ENCODE data around the gene CRYGC. TPM values are rescaled to one million over a fixed set of nuclear protein-coding genes. Genes with fewer than 3 reads are reported as not detected.

The CRYGC gene
- total RNA-seq, 1 experiment from 2014 or later = not detected

- in situ Hi-C loops (cut with HindIII; ENCODE audit: low pct_unique_long_range_greater_than_20kb, low sequenced_read_pairs) = no loop called here
- H3K9me3 ChIP-seq (ENCODE audit: control insufficient read depth, insufficient read depth, low read depth, low read length) = no peaks in the 10 kb centered on the region
Measured at GRCh38 chr2:208135794-208136715, 6.4 kb upstream of the CRYGC start.

More at GRCh38 chr2:208135794-208136715, 6.4 kb upstream of the CRYGC start:
- no peak overlapping the region for H3K27ac ChIP-seq (ENCODE audit: low read length)
- no peaks in the 10 kb centered on the region for H3K4me1 ChIP-seq (ENCODE audit: control insufficient read depth, insufficient read depth, low read length)
- POLR2A ChIA-PET = interaction anchor here (0.6 kb wide), 1 partner anchor 991 kb away, joined by 3 read pairs; no protein-coding TSS in a partner anchor
- ATAC-seq = no peak
- no peak for TF ChIP-seq REST (IDR thresholded peaks at IDR 0.05; ENCODE audit: insufficient read depth in 1 of 2, low read depth in 2 of 2, low read length in 1 of 2)
- no peak for TF ChIP-seq CTCF (IDR thresholded peaks at IDR 0.05)
- no peak for TF ChIP-seq SIN3A (IDR thresholded peaks at IDR 0.05; ENCODE audit: borderline replicate concordance, insufficient read depth, low read depth, low read length)
- TF ChIP-seq TCF7L2 (IDR thresholded peaks at IDR 0.05; ENCODE audit: low read depth, low read length) = no peak
- no peak for TF ChIP-seq POLR2AphosphoS5 (IDR thresholded peaks at IDR 0.05; ENCODE audit: low read depth, low read length)
- intact Hi-C loops (cut with micrococcal nuclease; ENCODE audit: unreplicated experiment) = no loop called here
- DNase-seq (ENCODE audit: low read depth, low spot score) = no peak
- CTCF ChIA-PET = no interaction called here
- no peaks in the 10 kb centered on the region for H3K27me3 ChIP-seq (ENCODE audit: control insufficient read depth, insufficient read depth, low read length)
- H3K4me3 ChIP-seq (ENCODE audit: low read depth in 2 of 2, low read length in 2 of 2) = no peak overlapping the region
- H3K36me3 ChIP-seq (ENCODE audit: control insufficient read depth, insufficient read depth, low read length) = no peaks in the 10 kb centered on the region
- BruUV-seq (replicated peaks) = no TSS peak

Data from Panc1 (cell line).